ENCODE data around the gene ERF. TPM values are rescaled to one million over a fixed set of nuclear protein-coding genes. Genes with fewer than 3 reads are reported as not detected.
A peak's percentile ranks its signal among the peaks of the same experiment; 100 is the strongest.

Gene ERF
- 109 TPM for total RNA-seq (ENCODE audit: unreplicated experiment)
- long read RNA-seq, result 0 reads

DNA sequence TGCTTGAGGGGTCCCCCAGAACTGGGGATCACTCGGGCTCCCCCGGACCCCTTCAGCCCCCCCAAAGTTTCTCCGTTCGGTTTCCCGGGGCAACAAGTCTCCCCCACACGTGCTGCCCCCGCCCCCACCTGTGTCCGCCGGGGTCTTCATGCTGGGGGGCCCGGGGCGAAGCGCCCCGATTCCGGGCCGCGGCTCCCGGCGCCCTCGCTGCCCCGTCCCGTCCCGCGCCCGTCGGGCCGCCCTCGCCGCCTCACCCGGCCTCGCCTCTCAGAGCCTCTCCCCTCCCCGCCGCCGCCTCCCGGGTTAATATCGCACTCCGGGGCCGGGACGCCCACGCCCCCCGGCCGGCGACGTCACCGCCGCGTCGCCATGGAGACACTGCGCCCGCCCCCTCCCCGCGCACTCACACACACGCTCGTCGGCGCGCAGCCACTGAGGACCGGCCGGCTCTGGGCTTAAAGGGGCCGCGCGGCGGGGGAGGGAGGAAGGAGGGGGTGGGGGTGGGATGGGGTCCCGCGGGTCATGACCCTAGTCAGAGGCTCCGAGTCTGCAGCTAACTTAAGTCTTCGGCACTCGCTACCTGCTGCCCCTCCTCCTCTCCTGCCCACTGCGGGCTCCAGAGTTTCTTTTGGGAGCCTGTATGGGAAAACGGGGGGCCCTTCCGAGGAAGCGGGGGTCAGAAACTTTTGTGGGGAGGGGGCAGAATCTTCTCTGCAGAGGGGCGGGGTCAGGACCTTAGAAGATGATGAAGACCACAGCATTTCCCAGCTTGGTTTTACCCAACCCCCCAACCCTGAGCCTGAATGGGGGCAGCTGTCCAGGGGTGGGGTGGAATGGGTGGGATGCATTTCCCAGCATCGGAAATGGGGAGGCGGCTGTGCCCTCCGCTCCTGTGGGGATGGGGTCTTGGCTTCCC is at the start of gene ERF:
Gene ERF (minus strand): TSS at position 279 of the 916 bp plus-strand sequence. CDS start 129 bp downstream, at position 150.
- Mint-ChIP-seq H3K4me1 (ENCODE audit: unreplicated experiment) (peaks cover 25% of the 10 kb centered on the region), H3K27ac (ENCODE audit: unreplicated experiment) (peak within 1 kb of the TSS; percentile 84), H3K4me3 (ENCODE audit: unreplicated experiment) (peak within 1 kb of the TSS; percentile 85), H3K27me3 (ENCODE audit: unreplicated experiment) (peaks cover 18% of the 10 kb centered on the region), H3K36me3 (ENCODE audit: low read depth, unreplicated experiment) (peaks cover 4% of the 10 kb centered on the region), H3K9me3 (ENCODE audit: unreplicated experiment) (no peaks in the 10 kb centered on the region)
- peak; percentile 95 for DNase-seq (ENCODE audit: low spot score)
- TF ChIP-seq, protein P1, sequence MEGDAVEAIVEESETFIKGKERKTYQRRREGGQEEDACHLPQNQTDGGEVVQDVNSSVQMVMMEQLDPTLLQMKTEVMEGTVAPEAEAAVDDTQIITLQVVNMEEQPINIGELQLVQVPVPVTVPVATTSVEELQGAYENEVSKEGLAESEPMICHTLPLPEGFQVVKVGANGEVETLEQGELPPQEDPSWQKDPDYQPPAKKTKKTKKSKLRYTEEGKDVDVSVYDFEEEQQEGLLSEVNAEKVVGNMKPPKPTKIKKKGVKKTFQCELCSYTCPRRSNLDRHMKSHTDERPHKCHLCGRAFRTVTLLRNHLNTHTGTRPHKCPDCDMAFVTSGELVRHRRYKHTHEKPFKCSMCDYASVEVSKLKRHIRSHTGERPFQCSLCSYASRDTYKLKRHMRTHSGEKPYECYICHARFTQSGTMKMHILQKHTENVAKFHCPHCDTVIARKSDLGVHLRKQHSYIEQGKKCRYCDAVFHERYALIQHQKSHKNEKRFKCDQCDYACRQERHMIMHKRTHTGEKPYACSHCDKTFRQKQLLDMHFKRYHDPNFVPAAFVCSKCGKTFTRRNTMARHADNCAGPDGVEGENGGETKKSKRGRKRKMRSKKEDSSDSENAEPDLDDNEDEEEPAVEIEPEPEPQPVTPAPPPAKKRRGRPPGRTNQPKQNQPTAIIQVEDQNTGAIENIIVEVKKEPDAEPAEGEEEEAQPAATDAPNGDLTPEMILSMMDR (IDR thresholded peaks at IDR 0.05; ENCODE audit: unreplicated experiment), result no peak

DNA sequence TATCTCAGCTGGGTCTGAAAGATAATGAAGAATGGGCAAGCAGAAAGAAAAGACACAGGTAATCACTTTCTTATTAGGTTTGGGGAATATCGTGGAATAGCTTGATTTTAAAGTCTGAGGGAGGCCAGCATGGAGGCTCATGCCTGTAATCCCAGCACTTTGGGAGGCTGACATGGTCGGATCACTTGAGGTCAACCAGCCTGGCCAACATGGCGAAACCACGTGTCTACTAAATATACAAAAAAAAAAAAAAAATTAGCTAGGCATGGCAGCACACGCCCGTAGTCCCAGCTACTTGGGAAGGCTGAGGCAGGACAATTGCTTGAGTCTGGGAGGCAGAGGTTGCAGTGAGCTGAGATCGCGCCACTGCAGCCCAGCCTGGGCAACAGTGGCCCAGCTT is 48.9 kb upstream of the ERF start:
- peaks cover 19% of the 10 kb centered on the region for H3K4me1 Mint-ChIP-seq (ENCODE audit: unreplicated experiment)
- no peak overlapping the region for H3K27ac Mint-ChIP-seq (ENCODE audit: unreplicated experiment)
- no peak for DNase-seq (ENCODE audit: low spot score)
- H3K4me3 Mint-ChIP-seq (ENCODE audit: unreplicated experiment), result peak overlapping the region; percentile 24
- no peaks in the 10 kb centered on the region for H3K9me3 Mint-ChIP-seq (ENCODE audit: unreplicated experiment)
- TF ChIP-seq, protein P1 (IDR thresholded peaks at IDR 0.05; ENCODE audit: unreplicated experiment), result no peak
- H3K27me3 Mint-ChIP-seq (ENCODE audit: unreplicated experiment), result peaks cover 15% of the 10 kb centered on the region
- H3K36me3 Mint-ChIP-seq (ENCODE audit: low read depth, unreplicated experiment), result peaks cover 7% of the 10 kb centered on the region

DNA sequence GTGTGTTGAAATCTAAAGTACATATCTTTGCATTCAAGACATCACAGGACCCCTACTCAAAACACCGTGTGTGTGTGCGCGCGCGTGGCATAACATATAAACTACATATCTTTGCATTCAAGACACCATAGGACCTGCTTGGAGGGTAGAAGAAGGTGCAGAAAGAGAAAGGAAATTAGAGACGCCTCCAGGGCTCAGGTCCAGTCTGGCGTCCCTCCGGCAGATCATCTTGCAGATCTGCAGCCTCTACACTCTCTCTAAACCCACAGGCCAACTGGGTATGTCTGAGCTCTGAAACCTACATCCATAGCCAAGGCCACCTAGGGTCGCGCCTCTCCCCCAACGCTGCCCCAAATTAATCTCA is 48.2 kb upstream of the ERF start:
- no peak overlapping the region for H3K27ac Mint-ChIP-seq (ENCODE audit: unreplicated experiment)
- peaks cover 19% of the 10 kb centered on the region for H3K4me1 Mint-ChIP-seq (ENCODE audit: unreplicated experiment)

DNA sequence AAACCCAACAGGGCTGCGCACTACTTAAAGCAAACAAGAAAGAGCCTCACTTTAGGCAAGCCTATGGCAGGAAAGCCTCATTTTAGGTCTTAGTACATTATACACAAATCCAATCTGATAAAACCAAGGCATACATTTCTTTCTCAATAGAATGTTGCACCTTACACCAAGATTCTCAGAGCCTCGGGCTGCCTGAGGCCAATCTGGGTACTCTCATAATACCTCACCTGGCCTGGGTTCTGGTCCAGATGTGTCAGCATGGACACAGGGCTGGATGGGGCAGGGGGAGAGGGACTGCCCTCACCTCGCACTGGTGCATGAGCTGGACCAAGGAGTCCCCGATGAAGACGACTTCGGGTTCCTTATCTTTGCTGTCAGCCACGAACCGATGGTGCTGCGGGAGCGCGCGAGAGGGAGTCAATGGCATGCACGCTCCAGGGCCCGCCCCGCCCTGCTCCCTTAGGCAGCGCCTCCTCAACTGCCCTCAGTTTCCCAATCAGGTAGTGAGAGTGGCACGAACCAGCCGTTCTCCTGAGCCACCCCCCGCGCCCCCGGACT is 46.8 kb upstream of the ERF start, which contains the start of gene PRR19:
Gene PRR19 (plus strand): TSS at position 487 of the 558 bp plus-strand sequence. CDS start 7,453 bp downstream, outside the sequence.
- H3K27ac Mint-ChIP-seq (ENCODE audit: unreplicated experiment), result no peak within 1 kb of the TSS
- no peak for DNase-seq (ENCODE audit: low spot score)
- peaks cover 8% of the 10 kb centered on the region for H3K27me3 Mint-ChIP-seq (ENCODE audit: unreplicated experiment)
- peaks cover 7% of the 10 kb centered on the region for H3K36me3 Mint-ChIP-seq (ENCODE audit: low read depth, unreplicated experiment)
- H3K4me1 Mint-ChIP-seq (ENCODE audit: unreplicated experiment), result peaks cover 19% of the 10 kb centered on the region
- TF ChIP-seq, protein P1 (IDR thresholded peaks at IDR 0.05; ENCODE audit: unreplicated experiment), result no peak
- H3K4me3 Mint-ChIP-seq (ENCODE audit: unreplicated experiment), result peak within 1 kb of the TSS; percentile 90
- no peaks in the 10 kb centered on the region for H3K9me3 Mint-ChIP-seq (ENCODE audit: unreplicated experiment)

More for the DNA sequence above, 48.2 kb upstream of the ERF start:
- H3K9me3 Mint-ChIP-seq (ENCODE audit: unreplicated experiment), result no peaks in the 10 kb centered on the region
- H3K27me3 Mint-ChIP-seq (ENCODE audit: unreplicated experiment), result peaks cover 14% of the 10 kb centered on the region
- DNase-seq (ENCODE audit: low spot score), result no peak
- TF ChIP-seq, protein P1 (IDR thresholded peaks at IDR 0.05; ENCODE audit: unreplicated experiment), result no peak
- peaks cover 7% of the 10 kb centered on the region for H3K36me3 Mint-ChIP-seq (ENCODE audit: low read depth, unreplicated experiment)
- peak overlapping the region; percentile 89 for H3K4me3 Mint-ChIP-seq (ENCODE audit: unreplicated experiment)

All from endothelial cell (in vitro differentiated cells).